SK-N-SH (cell line): ENCODE data around the gene HYAL3. TPM values are rescaled to one million over a fixed set of nuclear protein-coding genes. Genes with fewer than 3 reads are reported as not detected.

ENCODE experiments used
- CTCF ChIA-PET: fragments of 300-600, 350-600 bp; formaldehyde crosslinking; extraction: SDS; loops from one replicate; lab custom pipeline; 2021; lab: Yijun Ruan, JAX
- POLR2A ChIA-PET: fragments of 350-600 bp; sonication (Branson Sonifier 250); formaldehyde crosslinking; extraction: SDS; loops from one replicate; lab custom pipeline; 2020; ENCODE audit warnings: antibody characterized with exemption, inconsistent platforms; lab: Yijun Ruan, JAX
- DNase-seq: peaks from one replicate; pipeline ENCODE4 v3.0.0; 2012
- H2AFZ ChIP-seq: fragments of 200-600 bp; sonication (generic); 2 replicates; pipeline ENCODE4 v1.8.1; 2016; ENCODE audit warnings: antibody characterized with exemption, mild to moderate bottlenecking, low read depth
- H3F3A ChIP-seq: fragments of 200-600 bp; sonication (generic); replicated peaks from 2 replicates; pipeline ENCODE3; 2016; ENCODE audit warnings: antibody characterized with exemption, mild to moderate bottlenecking; ENCODE audit not compliant: insufficient read depth
- H3K27ac ChIP-seq, 2 experiments: fragments of 200-500 bp in 1 of 2; fragments of 200-600 bp in 1 of 2; sonication (Bioruptor generic) in 1 of 2; sonication (generic), shearing (Covaris generic) in 1 of 2; 2 replicates each; pipeline versions ENCODE4 v1.5.1 to v1.6.1; 2014 to 2016; ENCODE audit warnings: low read depth in 2 of 2, inconsistent platforms in 1 of 2, low read length in 1 of 2, mild to moderate bottlenecking in 1 of 2, mixed read lengths in 1 of 2
- H3K27me3 ChIP-seq: fragments of 200-600 bp; sonication (generic), shearing (Covaris generic); 2 replicates; pipeline ENCODE4 v1.6.1; 2016; ENCODE audit warnings: mixed run types; ENCODE audit not compliant: insufficient read depth
- H3K36me3 ChIP-seq, 2 experiments: fragments of 200-500 bp in 1 of 2; fragments of 200-600 bp in 1 of 2; sonication (Bioruptor generic) in 1 of 2; sonication (generic) in 1 of 2; replicated peaks in 1 of 2; 2 replicates each; pipeline versions ENCODE3 to v1.5.1; 2014 to 2016; ENCODE audit warnings: low read length in 1 of 2, mild to moderate bottlenecking in 1 of 2; ENCODE audit not compliant: insufficient read depth in 2 of 2, control insufficient read depth in 1 of 2
- H3K4me1 ChIP-seq, 2 experiments: fragments of 200-500 bp in 1 of 2; fragments of 200-600 bp in 1 of 2; sonication (Bioruptor generic) in 1 of 2; sonication (generic), shearing (Covaris generic) in 1 of 2; 2 replicates each; pipeline versions ENCODE4 v1.5.1 to v1.6.1; 2014 to 2016; ENCODE audit warnings: low read depth in 1 of 2, low read length in 1 of 2, mixed run types in 1 of 2; ENCODE audit not compliant: insufficient read depth in 2 of 2, control insufficient read depth in 1 of 2
- H3K4me2 ChIP-seq: fragments of 200-600 bp; sonication (generic), shearing (Covaris generic); 2 replicates; pipeline ENCODE4 v1.6.1; 2017; ENCODE audit warnings: mixed run types
- H3K4me3 ChIP-seq, 2 experiments: fragments of 200-500 bp in 1 of 2; fragments of 200-600 bp in 1 of 2; sonication (Bioruptor generic) in 1 of 2; sonication (generic), shearing (Covaris generic) in 1 of 2; 2 replicates each; pipeline versions ENCODE4 v1.5.1 to v1.8.1; 2014 to 2016; ENCODE audit warnings: low read depth in 2 of 2, inconsistent platforms in 1 of 2, low read length in 1 of 2, mild to moderate bottlenecking in 1 of 2, mixed read lengths in 1 of 2, moderate library complexity in 1 of 2
- H3K79me2 ChIP-seq: fragments of 200-600 bp; sonication (generic); 2 replicates; pipeline ENCODE4 v1.8.1; 2017; ENCODE audit warnings: mild to moderate bottlenecking; ENCODE audit not compliant: insufficient read depth
- H3K9ac ChIP-seq: fragments of 200-600 bp; sonication (generic); 2 replicates; pipeline ENCODE4 v1.6.1; 2017; ENCODE audit warnings: mixed run types
- H3K9me2 ChIP-seq: fragments of 200-600 bp; sonication (generic); 2 replicates; pipeline ENCODE4 v1.6.1; 2017; ENCODE audit warnings: mixed run types
- H3K9me3 ChIP-seq: fragments of 200-600 bp; sonication (generic); 2 replicates; pipeline ENCODE4 v1.6.1; 2017; ENCODE audit warnings: mixed run types, mild to moderate bottlenecking, moderate library complexity
- H4K20me1 ChIP-seq: fragments of 200-600 bp; sonication (generic); 2 replicates; pipeline ENCODE4 v1.6.1; 2017; ENCODE audit warnings: mild to moderate bottlenecking, mixed run types; ENCODE audit not compliant: insufficient read depth
- CHD2 ChIP-seq: fragments of 150-350 bp; IDR thresholded peaks from 2 replicates; pipeline ENCODE4 v1.6.1; 2018; ENCODE audit warnings: low read length; ENCODE audit not compliant: partially characterized antibody
- ELF1 ChIP-seq: IDR thresholded peaks from 2 replicates; pipeline ENCODE4 v1.4.0; 2012
- EP300 ChIP-seq, 2 experiments: IDR thresholded peaks; 2 replicates each; pipeline versions ENCODE4 v1.4.0 to v1.6.1; 2012; ENCODE audit warnings: borderline replicate concordance in 1 of 2, low read depth in 1 of 2, low read length in 1 of 2
- FOXM1 ChIP-seq: IDR thresholded peaks from 2 replicates; pipeline ENCODE4 v1.4.0; 2012; ENCODE audit warnings: low read depth, mild to moderate bottlenecking
- JUND ChIP-seq: IDR thresholded peaks from 2 replicates; pipeline ENCODE4 v1.4.0; 2012
- MEF2A ChIP-seq: IDR thresholded peaks from 2 replicates; pipeline ENCODE4 v1.4.0; 2012; ENCODE audit warnings: low read depth, borderline replicate concordance
- MXI1 ChIP-seq: IDR thresholded peaks from 2 replicates; pipeline ENCODE4 v1.6.1; 2012; ENCODE audit warnings: mild to moderate bottlenecking, low read depth, low read length, improper control_type of control experiment
- NFIC ChIP-seq: IDR thresholded peaks from 2 replicates; pipeline ENCODE4 v1.4.0; 2012; ENCODE audit warnings: borderline replicate concordance
- NRF1 ChIP-seq: IDR thresholded peaks from 2 replicates; pipeline ENCODE4 v1.6.1; 2012; ENCODE audit warnings: low read depth, mild to moderate bottlenecking, low read length
- POLR2AphosphoS5 ChIP-seq: IDR thresholded peaks from 2 replicates; pipeline ENCODE4 v1.6.1; 2012; ENCODE audit warnings: low read depth, low read length
- RAD21 ChIP-seq: IDR thresholded peaks from 2 replicates; pipeline ENCODE4 v1.6.1; 2012; ENCODE audit warnings: mild to moderate bottlenecking, low read length
- RCOR1 ChIP-seq: fragments of 150-350 bp; IDR thresholded peaks from 2 replicates; pipeline ENCODE4 v1.6.1; 2017; ENCODE audit warnings: antibody characterized with exemption, low read length
- REST ChIP-seq: IDR thresholded peaks from 2 replicates; pipeline ENCODE4 v1.6.1; 2012; ENCODE audit warnings: mild to moderate bottlenecking, low read depth, low read length, moderate library complexity
- RFX5 ChIP-seq: IDR thresholded peaks from 2 replicates; pipeline ENCODE4 v1.6.1; 2012; ENCODE audit warnings: mild to moderate bottlenecking, improper control_type of control experiment, low read length
- SIN3A ChIP-seq: IDR thresholded peaks from 2 replicates; pipeline ENCODE4 v1.6.1; 2012; ENCODE audit warnings: low read depth, mild to moderate bottlenecking, low read length, moderate library complexity, borderline replicate concordance
- SMC3 ChIP-seq: IDR thresholded peaks from 2 replicates; pipeline ENCODE4 v1.6.1; 2012; ENCODE audit warnings: low read depth, low read length, improper control_type of control experiment
- TCF12 ChIP-seq: IDR thresholded peaks from 2 replicates; pipeline ENCODE4 v1.4.0; 2012
- USF2 ChIP-seq: fragments of 150-350 bp; IDR thresholded peaks from 2 replicates; pipeline ENCODE4 v1.6.1; 2017; ENCODE audit warnings: antibody characterized with exemption, low read length, low read depth, borderline replicate concordance
- YY1 ChIP-seq: IDR thresholded peaks from 2 replicates; pipeline ENCODE4 v1.4.0; 2012; ENCODE audit warnings: low read depth, mild to moderate bottlenecking
- WGBS: methylation state at CpG from one replicate; pipeline ENCODE4 v1.1.6; 2017; ENCODE audit warnings: low lambda C conversion rate; 5-methylcytosine and 5-hydroxymethylcytosine counted together
- polyA plus RNA-seq, 3 experiments: library from polyadenylated mRNA; depleted of rRNA; stranded (reverse); fragments of >200 nt; gene quantifications; 2 replicates each; pipeline ENCODE4 v1.2.3, GENCODE V29; 2012
- TF ChIP-seq, protein P1 (sequence below): fragments of 150-350 bp; IDR thresholded peaks from 2 replicates; pipeline ENCODE4 v1.6.1; 2016; ENCODE audit warnings: mild to moderate bottlenecking, low read depth, low read length
- TF ChIP-seq, protein P2 (sequence below): IDR thresholded peaks from 2 replicates; pipeline ENCODE4 v1.4.0; 2012; ENCODE audit warnings: low read depth, borderline replicate concordance
- TF ChIP-seq, protein P3 (sequence below): IDR thresholded peaks from 2 replicates; pipeline ENCODE4 v1.4.0; 2012; ENCODE audit warnings: low read depth

Gene HYAL3
- polyA plus RNA-seq, 1 of the 3 experiments (the other 2 are of a cell fraction), result 7.8 TPM

DNA sequence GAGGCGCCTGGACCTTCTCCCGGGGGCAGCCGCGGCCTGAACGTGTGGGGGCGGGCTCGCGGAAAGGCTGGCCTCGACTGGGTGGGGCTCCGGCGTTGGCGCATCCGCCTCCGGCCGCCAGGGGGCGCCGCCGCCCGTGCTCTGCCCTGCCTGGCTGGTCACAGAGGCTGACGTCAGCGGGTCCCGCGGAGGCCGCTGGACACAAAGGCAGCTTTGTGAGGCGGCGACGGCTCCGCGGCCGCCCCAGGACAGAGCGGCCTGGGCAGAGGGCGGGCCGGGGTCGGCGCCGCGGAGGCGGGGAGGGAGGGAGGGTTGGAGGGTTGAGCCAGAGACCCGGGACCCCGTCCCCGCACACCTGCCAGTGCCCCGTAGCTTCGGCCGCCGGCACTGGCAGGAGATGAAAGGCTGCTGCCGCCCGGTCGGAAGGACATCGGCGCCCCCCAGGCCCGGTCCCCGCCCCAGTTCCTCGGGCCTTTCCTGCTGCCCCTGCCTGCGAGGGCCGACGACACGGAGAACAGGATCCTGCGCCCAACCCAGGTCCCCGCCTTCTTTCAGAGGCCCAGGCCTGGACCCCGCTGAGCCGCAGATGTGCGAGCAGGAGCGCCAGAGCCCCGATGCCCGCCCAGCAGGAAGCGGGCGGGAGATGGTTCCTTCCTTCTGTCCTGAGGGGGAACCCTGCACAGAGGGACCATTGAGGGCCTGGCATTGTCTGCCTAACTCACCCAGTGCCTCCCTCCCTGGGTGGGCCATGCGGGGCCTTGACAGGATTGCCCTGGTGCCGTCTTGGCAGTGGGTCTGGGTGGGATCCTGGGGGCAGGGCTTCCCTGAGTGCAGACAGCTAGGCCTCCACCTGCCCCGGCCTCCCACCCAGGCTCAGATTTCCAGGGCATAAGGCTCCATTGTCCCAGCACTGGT is 38.9 kb downstream of the HYAL3 start:
- H4K20me1 ChIP-seq, result no peaks in the 10 kb centered on the region
- no peaks in the 10 kb centered on the region for H3K9me3 ChIP-seq
- POLR2A ChIA-PET, result interaction anchor here (0.6 to 1.8 kb wide), 8 partner anchors 10 to 309 kb away, joined by 3 to 10 read pairs (median 4); partner anchors contain the start of genes GNAI2, HEMK1, IFRD2 and LSMEM2
- CTCF ChIA-PET, result interaction anchor here (0.6 to 61.6 kb wide), 25 partner anchors 8 to 349 kb away, joined by 3 to 1375 read pairs (median 3); partner anchors contain the start of genes GNAI2, GNAT1, HYAL2 and HYAL3
- H3K36me3 ChIP-seq, result peaks cover 21 to 32% of the 10 kb centered on the region in 2 experiments
- peaks cover 24 to 32% of the 10 kb centered on the region in 2 experiments; a peak in 3 of 4 replicates for H3K4me1 ChIP-seq
- H3K9ac ChIP-seq, result peak overlapping the region; percentile 90
- H3K79me2 ChIP-seq, result peaks cover 15% of the 10 kb centered on the region
- no peak overlapping the region for H2AFZ ChIP-seq
- H3F3A ChIP-seq, result peaks cover 51% of the 10 kb centered on the region
- WGBS, result 5% methylated on average over 11 of the region's 70 CpGs
- no peaks in the 10 kb centered on the region for H3K9me2 ChIP-seq
- H3K27ac ChIP-seq, result peak overlapping the region; percentile 76 to 94
- no peaks in the 10 kb centered on the region for H3K27me3 ChIP-seq
- H3K4me3 ChIP-seq, result peak overlapping the region; percentile 59 to 60
- H3K4me2 ChIP-seq, result peak overlapping the region; percentile 93
- peak; percentile 99 for DNase-seq
- TF ChIP-seq REST (no peak), NRF1 (no peak), NFIC (peak; percentile 7; the same call in 1 of the 2 replicates), MXI1 (peak; percentile 43; the same call in 1 of the 2 replicates), EP300 (IDR thresholded peaks at IDR 0.05; ENCODE audit: borderline replicate concordance in 1 of 2, low read depth in 1 of 2, low read length in 1 of 2) (peak in 1 of 2 experiments; percentile 33; a peak in 1 of 4 replicates), TCF12 (peak; percentile 16; the same call in 1 of the 2 replicates), RCOR1 (peak; percentile 56; the same call in 1 of the 2 replicates), ELF1 (no peak), SIN3A (peak; percentile 59; the same call in 1 of the 2 replicates), MEF2A (no peak), CHD2 (peak; percentile 17), POLR2AphosphoS5 (peak; percentile 90), USF2 (no peak), JUND (peak; percentile 56; the same call in 1 of the 2 replicates), RFX5 (0 out of 2 replicates have a peak, but pooled peaks have one; percentile 30), SMC3 (peak; percentile 74), YY1 (0 out of 2 replicates have a peak, but pooled peaks have one; percentile 8), RAD21 (peak; percentile 71), FOXM1 (peak; percentile 53; the same call in 1 of the 2 replicates)
- TF ChIP-seq, protein P1, sequence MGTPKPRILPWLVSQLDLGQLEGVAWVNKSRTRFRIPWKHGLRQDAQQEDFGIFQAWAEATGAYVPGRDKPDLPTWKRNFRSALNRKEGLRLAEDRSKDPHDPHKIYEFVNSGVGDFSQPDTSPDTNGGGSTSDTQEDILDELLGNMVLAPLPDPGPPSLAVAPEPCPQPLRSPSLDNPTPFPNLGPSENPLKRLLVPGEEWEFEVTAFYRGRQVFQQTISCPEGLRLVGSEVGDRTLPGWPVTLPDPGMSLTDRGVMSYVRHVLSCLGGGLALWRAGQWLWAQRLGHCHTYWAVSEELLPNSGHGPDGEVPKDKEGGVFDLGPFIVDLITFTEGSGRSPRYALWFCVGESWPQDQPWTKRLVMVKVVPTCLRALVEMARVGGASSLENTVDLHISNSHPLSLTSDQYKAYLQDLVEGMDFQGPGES, result no peak
- TF ChIP-seq, protein P2, sequence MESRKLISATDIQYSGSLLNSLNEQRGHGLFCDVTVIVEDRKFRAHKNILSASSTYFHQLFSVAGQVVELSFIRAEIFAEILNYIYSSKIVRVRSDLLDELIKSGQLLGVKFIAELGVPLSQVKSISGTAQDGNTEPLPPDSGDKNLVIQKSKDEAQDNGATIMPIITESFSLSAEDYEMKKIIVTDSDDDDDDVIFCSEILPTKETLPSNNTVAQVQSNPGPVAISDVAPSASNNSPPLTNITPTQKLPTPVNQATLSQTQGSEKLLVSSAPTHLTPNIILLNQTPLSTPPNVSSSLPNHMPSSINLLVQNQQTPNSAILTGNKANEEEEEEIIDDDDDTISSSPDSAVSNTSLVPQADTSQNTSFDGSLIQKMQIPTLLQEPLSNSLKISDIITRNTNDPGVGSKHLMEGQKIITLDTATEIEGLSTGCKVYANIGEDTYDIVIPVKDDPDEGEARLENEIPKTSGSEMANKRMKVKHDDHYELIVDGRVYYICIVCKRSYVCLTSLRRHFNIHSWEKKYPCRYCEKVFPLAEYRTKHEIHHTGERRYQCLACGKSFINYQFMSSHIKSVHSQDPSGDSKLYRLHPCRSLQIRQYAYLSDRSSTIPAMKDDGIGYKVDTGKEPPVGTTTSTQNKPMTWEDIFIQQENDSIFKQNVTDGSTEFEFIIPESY, result 0 out of 2 replicates have a peak, but pooled peaks have one; percentile 3
- TF ChIP-seq, protein P3, sequence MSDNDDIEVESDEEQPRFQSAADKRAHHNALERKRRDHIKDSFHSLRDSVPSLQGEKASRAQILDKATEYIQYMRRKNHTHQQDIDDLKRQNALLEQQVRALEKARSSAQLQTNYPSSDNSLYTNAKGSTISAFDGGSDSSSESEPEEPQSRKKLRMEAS, result peak; percentile 71
